Thyroid gland (tissue), 4 donors: Measurements from ENCODE around the gene NPHS1. TPM values are rescaled to one million over a fixed set of nuclear protein-coding genes. Genes with fewer than 3 reads are reported as not detected.

Experiments used
- DNase-seq, 2 donors: peaks; one replicate each; pipeline ENCODE4 v3.0.0-alpha.2; 2019
- H3K27ac ChIP-seq, 3 donors: fragments of 200-600 bp; sonication (generic); 1 replicate in 2 of 3; 2 replicates in 1 of 3; pipeline ENCODE4 v1.5.1; 2016 to 2019; ENCODE audit warnings: mild to moderate bottlenecking in 1 of 3, moderate library complexity in 1 of 3
- H3K27me3 ChIP-seq: fragments of 200-600 bp; sonication (generic); one replicate; pipeline ENCODE4 v1.5.1; 2019
- H3K36me3 ChIP-seq, 2 donors: fragments of 200-600 bp; sonication (generic); one replicate each; pipeline ENCODE4 v1.5.1; 2016 to 2019
- H3K4me1 ChIP-seq, 2 donors: fragments of 200-600 bp; sonication (generic); one replicate each; pipeline ENCODE4 v1.5.1; 2017 to 2019
- H3K4me3 ChIP-seq, 3 donors: fragments of 200-600 bp; sonication (generic); replicated peaks in 1 of 3; 1 replicate in 2 of 3; 2 replicates in 1 of 3; pipeline ENCODE4 v1.5.1; 2016; ENCODE audit warnings: mild to moderate bottlenecking in 1 of 3
- H3K9me3 ChIP-seq: fragments of 200-600 bp; sonication (generic); one replicate; pipeline ENCODE4 v1.5.1; 2017
- POLR2A ChIP-seq, 2 donors: fragments of 450-650 bp; IDR thresholded peaks; one replicate each; pipeline ENCODE4 v1.6.1; 2017; ENCODE audit warnings: antibody characterized with exemption in 2 of 2, mild to moderate bottlenecking in 2 of 2, moderate library complexity in 1 of 2
- WGBS, 2 donors: methylation state at CpG; one replicate each; pipeline ENCODE4 v1.1.5; 2017; 5-methylcytosine and 5-hydroxymethylcytosine counted together
- intact Hi-C: fragments of 100-400 bp; cut with DNase I; formaldehyde crosslinking; loops from one replicate; pipeline ENCODE4 v1.15.1; 2023
- total RNA-seq, 4 donors: library from RNA; depleted of rRNA; stranded (reverse); fragments of >200 nt; gene quantifications; one replicate each; pipeline ENCODE4 v1.2.3, GENCODE V29; 2016
- TF ChIP-seq, protein P1 (sequence below), 6 experiments: fragments of 200-600 bp in 3 of 6; fragments of 450-650 bp in 3 of 6; sonication (generic) in 3 of 6; IDR thresholded peaks; one replicate each; pipeline ENCODE4 v1.5.1; 2016 to 2019; ENCODE audit warnings: antibody characterized with exemption in 6 of 6, mild to moderate bottlenecking in 2 of 6, inconsistent platforms in 1 of 6, moderate library complexity in 1 of 6

NPHS1 gene
- total RNA-seq, 4 donors from 2014 or later = not detected

DNA sequence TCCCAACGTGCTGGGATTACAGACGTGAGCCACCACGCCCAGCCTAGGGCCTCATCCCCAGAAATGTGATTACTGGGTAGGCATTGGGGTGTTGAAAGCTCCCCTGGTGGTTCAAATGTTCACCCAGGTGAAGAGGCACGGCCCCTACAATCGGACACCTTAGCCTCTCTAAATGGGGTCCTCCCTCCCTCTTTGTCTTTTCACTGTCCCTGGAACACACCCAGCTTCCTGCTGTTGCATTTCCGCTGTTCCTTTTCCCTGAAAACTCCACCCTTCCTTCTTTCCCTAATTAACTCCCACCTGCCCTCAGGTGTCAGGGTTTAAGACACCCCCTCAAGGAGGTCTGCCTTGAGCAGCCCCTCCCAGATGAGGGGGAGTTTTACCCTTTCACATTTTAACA is 36.0 kb downstream of the NPHS1 start:
- no peak for TF ChIP-seq POLR2A (IDR thresholded peaks at IDR 0.05)
- TF ChIP-seq, protein P1, sequence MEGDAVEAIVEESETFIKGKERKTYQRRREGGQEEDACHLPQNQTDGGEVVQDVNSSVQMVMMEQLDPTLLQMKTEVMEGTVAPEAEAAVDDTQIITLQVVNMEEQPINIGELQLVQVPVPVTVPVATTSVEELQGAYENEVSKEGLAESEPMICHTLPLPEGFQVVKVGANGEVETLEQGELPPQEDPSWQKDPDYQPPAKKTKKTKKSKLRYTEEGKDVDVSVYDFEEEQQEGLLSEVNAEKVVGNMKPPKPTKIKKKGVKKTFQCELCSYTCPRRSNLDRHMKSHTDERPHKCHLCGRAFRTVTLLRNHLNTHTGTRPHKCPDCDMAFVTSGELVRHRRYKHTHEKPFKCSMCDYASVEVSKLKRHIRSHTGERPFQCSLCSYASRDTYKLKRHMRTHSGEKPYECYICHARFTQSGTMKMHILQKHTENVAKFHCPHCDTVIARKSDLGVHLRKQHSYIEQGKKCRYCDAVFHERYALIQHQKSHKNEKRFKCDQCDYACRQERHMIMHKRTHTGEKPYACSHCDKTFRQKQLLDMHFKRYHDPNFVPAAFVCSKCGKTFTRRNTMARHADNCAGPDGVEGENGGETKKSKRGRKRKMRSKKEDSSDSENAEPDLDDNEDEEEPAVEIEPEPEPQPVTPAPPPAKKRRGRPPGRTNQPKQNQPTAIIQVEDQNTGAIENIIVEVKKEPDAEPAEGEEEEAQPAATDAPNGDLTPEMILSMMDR (IDR thresholded peaks at IDR 0.05) = no peak
- no peak for DNase-seq
- H3K4me3 ChIP-seq = no peak overlapping the region
- WGBS, 2 donors = 49 to 50% methylated on average over 5 to 6 of the region's 6 CpGs
- intact Hi-C loops = no loop called here
- no peaks in the 10 kb centered on the region for H3K4me1 ChIP-seq
- no peak overlapping the region for H3K27ac ChIP-seq
- H3K9me3 ChIP-seq = no peaks in the 10 kb centered on the region
- no peaks in the 10 kb centered on the region for H3K36me3 ChIP-seq
- no peaks in the 10 kb centered on the region for H3K27me3 ChIP-seq

DNA sequence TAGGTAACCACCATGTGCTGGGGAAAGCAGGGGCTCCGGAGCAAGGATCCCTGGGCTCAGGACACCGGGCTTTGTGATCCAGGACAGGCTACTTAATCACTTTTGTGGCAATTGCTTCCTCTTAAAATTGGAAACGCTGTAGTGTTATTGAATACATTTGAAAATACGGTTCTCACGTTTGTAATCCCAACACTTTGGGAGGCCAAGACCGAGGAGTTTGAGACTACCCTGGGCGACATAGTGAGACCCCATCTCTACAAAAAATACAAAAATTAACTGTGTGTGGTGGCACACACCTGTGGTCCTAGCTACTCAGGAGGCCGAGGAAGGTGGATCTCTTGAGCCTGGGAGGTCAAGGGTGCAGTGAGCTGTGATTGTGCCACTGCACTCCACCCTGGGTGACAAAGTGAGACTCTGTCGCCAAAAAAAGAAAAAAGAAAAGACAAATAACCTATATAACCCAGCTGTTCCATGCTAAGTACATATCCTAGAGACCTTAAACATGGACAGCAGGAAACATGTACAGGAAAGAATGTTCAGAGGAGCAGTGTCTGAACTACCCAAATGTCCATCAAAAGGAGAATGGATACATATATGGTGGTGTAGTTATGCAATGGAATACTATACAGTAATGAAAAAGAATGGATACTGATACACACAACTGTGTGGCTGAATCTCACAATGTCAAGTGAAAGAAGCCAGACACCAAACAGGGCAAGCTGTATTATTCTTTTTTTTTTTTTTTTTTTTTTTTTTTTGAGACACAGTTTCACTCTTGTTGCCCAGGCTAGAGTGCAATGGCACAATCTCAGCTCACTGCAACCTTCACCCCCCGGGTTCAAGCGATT is 39.0 kb downstream of the NPHS1 start:
- TF ChIP-seq, protein P1 (IDR thresholded peaks at IDR 0.05) = no peak
- no peak for TF ChIP-seq POLR2A (IDR thresholded peaks at IDR 0.05)

DNA sequence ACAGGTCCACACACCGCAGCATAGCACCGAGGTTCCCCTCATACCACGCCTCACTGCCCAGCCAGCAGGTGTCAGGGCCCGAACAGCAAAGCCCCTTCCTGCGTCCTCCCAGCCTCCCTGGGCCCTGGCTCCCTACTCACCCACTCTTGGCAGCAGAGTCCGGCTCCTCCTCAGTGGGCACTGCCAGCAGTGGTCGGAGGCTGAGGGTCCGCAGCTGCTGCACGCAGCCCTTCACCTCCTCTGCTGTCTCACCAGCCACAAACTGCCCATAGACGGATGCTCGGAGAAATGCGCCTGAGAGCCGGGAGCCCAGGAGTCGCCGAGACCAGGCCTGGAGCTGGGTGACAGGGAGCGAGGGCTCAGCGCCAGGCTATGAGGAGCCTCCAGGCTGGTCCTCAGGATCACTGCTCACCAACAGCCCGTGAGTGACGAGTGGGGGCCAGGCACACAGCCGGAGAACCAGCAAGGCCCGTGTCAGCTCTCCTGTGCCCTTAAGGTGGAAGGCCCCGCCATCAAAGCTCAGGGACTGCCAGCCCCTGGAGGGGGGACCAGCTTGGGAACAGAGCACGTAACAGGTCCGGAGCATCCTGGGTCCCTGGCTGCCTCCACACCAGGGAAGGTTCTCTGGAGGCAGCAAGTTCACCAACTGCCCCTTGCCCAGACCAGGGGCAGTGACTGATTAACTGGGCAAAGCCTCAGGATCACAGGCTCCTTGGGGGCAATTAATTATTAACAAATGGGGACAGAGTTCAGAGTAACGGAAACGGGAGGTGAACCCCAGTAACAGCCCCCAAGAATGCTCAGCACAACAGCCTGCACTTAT is 39.9 kb downstream of the NPHS1 start, which contains the start of gene PRODH2:
PRODH2 (minus strand) TSS at position 626 of the 823 bp plus-strand sequence; CDS start at position 586, 40 bp downstream.
- Histone ChIP-seq H3K27me3 (no peaks in the 10 kb centered on the region), H3K4me1 (no peaks in the 10 kb centered on the region), H3K36me3 (no peaks in the 10 kb centered on the region), H3K4me3 (no peak within 1 kb of the TSS), H3K9me3 (no peaks in the 10 kb centered on the region), H3K27ac (no peak within 1 kb of the TSS)
- WGBS, 2 donors = 70 to 76% methylated on average over 16 to 18 of the region's 26 CpGs
- TF ChIP-seq POLR2A (IDR thresholded peaks at IDR 0.05) = no peak
- TF ChIP-seq, protein P1 (IDR thresholded peaks at IDR 0.05) = no peak
- no peak for DNase-seq
- intact Hi-C loops = no loop called here

More for the DNA sequence above, 39.0 kb downstream of the NPHS1 start:
- 83 to 88% methylated on average over 11 of the region's 11 CpGs for WGBS, 2 donors
- H3K4me1 ChIP-seq = no peaks in the 10 kb centered on the region
- H3K27me3 ChIP-seq = no peaks in the 10 kb centered on the region
- DNase-seq = no peak
- no peak overlapping the region for H3K27ac ChIP-seq
- H3K36me3 ChIP-seq = no peaks in the 10 kb centered on the region
- H3K9me3 ChIP-seq = no peaks in the 10 kb centered on the region
- intact Hi-C loops = no loop called here
- H3K4me3 ChIP-seq = no peak overlapping the region

DNA sequence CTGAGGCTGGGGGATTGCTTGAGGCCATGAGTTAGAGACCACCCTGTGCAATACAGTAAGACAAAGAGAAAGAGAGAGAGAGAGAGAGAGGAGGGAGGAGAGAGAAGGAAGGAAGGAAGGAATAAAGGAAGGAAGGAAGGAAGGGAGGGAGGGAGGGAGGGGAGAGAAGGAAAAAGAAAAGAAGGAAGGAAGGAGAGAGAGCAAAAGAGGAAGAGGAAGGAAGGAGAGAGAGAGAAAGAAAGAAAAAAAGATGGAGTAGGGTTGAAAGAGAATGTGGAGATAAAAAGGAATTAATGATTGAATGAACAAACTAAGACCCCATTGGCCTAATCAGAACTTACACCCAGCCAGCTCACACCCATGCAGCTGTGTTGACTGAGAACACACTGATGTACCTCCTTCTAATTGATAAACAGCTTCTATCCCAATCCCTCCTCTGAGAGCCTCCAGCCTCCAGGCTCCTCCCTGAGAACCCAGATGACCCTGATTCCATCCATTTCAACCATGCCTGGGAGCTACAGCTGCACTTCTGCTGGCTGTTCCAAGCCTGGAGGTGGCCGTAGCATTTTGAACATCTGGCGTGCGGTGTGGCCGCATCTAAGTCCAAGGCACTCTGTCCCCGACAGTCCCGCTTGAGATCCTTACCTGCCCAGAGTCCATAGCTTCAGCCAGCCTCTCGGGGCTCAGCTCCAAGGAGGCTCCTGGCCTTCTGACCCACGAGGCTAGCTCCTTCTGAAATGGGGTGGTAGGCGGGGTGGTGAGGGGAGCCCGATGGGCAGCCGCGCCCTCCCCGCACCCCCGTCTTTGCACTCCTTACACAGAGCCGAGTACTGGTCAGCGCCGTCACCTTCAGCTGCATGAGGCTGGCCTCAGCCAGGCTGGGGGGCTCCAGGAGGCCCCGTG is 40.7 kb downstream of the NPHS1 start:
- H3K9me3 ChIP-seq = no peaks in the 10 kb centered on the region
- no peaks in the 10 kb centered on the region for H3K36me3 ChIP-seq
- H3K27ac ChIP-seq = no peak overlapping the region
- no peaks in the 10 kb centered on the region for H3K27me3 ChIP-seq
- TF ChIP-seq POLR2A (IDR thresholded peaks at IDR 0.05) = no peak
- TF ChIP-seq, protein P1 (IDR thresholded peaks at IDR 0.05) = no peak
- no peaks in the 10 kb centered on the region for H3K4me1 ChIP-seq
- intact Hi-C loops = no loop called here
- no peak for DNase-seq
- 59 to 69% methylated on average over 12 to 13 of the region's 18 CpGs for WGBS, 2 donors
- H3K4me3 ChIP-seq = no peak overlapping the region
